ENCODE data around the gene PTGR3.

PTGR3 gene

DNA sequence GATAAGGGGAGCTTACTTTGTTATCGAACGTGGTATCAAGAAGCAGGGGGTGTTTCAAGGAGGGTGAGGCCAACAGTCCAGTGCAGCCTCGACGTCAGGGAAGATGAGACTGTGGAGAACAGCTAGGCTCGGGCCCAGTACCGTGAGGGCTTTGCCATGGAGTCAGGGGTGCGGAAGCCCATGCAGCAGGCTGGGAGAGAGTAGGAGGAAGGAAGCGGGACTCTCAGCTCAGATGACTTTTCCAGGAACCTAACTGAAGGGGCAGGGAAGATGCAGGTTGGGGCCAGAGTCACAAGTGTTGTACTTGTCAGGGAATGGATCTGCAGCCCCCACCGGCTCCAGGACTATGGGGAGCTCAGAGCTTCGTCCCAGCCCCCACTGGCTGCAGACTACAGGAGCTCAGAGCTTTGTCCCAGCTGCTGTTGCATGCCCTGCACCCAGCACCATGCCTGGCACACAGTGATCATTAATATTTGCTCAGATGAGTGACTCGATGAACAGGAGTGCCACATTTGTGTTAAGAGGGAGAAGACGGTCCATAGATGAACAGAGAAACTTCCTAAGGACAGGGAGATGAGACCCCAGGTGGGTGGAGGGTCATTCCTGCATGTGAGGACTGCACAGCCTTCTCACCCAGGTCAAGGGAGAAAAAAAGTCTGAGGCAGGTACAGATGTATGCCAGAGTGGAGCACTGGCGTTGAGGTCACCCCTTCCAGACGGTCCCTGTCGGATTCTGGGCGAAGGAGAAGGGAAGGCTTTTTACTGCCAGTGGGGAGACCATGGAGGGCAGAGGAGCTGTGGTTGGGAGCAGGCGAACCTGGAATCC is 36.4 kb downstream of the PTGR3 start:
- H3K36me3 ChIP-seq = no peaks in the 10 kb centered on the region
- H3K27me3 ChIP-seq = peaks cover 15% of the 10 kb centered on the region
- TF ChIP-seq, protein P1, sequence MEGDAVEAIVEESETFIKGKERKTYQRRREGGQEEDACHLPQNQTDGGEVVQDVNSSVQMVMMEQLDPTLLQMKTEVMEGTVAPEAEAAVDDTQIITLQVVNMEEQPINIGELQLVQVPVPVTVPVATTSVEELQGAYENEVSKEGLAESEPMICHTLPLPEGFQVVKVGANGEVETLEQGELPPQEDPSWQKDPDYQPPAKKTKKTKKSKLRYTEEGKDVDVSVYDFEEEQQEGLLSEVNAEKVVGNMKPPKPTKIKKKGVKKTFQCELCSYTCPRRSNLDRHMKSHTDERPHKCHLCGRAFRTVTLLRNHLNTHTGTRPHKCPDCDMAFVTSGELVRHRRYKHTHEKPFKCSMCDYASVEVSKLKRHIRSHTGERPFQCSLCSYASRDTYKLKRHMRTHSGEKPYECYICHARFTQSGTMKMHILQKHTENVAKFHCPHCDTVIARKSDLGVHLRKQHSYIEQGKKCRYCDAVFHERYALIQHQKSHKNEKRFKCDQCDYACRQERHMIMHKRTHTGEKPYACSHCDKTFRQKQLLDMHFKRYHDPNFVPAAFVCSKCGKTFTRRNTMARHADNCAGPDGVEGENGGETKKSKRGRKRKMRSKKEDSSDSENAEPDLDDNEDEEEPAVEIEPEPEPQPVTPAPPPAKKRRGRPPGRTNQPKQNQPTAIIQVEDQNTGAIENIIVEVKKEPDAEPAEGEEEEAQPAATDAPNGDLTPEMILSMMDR (IDR thresholded peaks at IDR 0.05) = no peak
- no peak overlapping the region for H3K4me3 ChIP-seq (ENCODE audit: low read depth in 1 of 2, low read length in 1 of 2)
- no peaks in the 10 kb centered on the region for H3K4me1 ChIP-seq (ENCODE audit: control insufficient read depth in 1 of 2, insufficient read depth in 1 of 2, low read depth in 1 of 2, low read length in 1 of 2)
- no peak overlapping the region for H3K27ac ChIP-seq
- no peaks in the 10 kb centered on the region for H3K9me3 ChIP-seq

DNA sequence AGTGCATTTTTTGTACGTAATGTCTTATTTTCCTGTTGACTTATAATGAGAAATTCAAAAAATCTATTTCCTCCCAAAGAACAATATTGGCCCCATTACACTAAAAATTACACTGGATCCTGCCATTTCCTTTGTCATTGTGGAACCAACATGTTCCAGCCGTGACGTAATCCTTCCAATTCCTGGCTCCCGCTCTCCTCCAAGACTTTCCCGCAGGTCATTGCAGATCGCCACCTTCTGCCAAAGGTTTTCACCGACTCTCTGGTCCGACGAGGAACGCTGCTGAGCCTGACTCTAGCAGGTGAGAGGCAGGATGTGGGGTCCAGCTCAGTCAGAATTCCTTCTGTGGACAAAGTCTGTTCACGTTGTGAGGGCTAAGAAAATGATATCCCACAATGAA is 38.0 kb downstream of the PTGR3 start:
- TF ChIP-seq, protein P1 (IDR thresholded peaks at IDR 0.05) = no peak
- no peak overlapping the region for H3K27ac ChIP-seq
- no peak overlapping the region for H3K4me3 ChIP-seq (ENCODE audit: low read depth in 1 of 2, low read length in 1 of 2)
- no peaks in the 10 kb centered on the region for H3K9me3 ChIP-seq
- H3K4me1 ChIP-seq (ENCODE audit: control insufficient read depth in 1 of 2, insufficient read depth in 1 of 2, low read depth in 1 of 2, low read length in 1 of 2) = no peaks in the 10 kb centered on the region
- peaks cover 15% of the 10 kb centered on the region for H3K27me3 ChIP-seq
- no peaks in the 10 kb centered on the region for H3K36me3 ChIP-seq

DNA sequence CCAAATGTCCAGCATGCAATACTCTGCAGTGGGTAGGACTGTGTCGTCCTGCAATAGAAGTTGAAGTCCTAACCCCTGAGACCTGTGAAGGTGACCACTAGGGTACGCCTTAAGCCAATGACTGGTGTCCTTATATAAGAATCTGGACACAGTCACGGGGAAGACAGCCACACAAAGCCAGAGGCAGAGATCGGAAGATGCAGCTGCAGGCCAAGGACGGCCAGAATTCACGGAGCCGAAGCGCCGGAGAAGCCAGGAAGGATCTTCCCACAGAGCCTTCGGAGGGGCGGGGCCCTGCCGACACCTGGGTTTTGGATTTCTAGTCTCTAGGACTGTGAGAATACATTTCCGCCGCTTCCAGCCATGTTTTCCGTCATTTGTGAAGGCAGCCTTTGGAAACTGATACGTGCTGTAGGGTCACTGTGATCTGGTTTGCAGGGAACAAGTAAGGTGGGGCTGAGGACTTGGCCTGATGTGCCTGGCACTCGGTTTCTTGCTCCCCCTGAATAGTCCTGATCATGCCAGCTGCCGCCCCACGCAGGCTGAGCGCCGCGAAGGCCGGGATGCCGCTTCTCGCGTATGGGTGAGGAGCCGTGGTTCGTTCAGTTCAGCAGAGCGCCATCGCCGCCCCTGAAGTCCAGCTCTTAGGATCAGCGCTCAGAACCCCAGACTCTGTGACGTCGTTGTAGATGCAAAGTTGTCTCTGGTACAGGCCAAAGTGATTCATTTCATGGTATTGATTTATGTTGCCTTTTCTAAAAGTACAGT is 38.7 kb downstream of the PTGR3 start:
- TF ChIP-seq, protein P1 (IDR thresholded peaks at IDR 0.05) = no peak
- peaks cover 15% of the 10 kb centered on the region for H3K27me3 ChIP-seq
- H3K27ac ChIP-seq = no peak overlapping the region
- H3K4me1 ChIP-seq (ENCODE audit: control insufficient read depth in 1 of 2, insufficient read depth in 1 of 2, low read depth in 1 of 2, low read length in 1 of 2) = no peaks in the 10 kb centered on the region
- no peaks in the 10 kb centered on the region for H3K9me3 ChIP-seq
- no peak overlapping the region for H3K4me3 ChIP-seq (ENCODE audit: low read depth in 1 of 2, low read length in 1 of 2)
- no peaks in the 10 kb centered on the region for H3K36me3 ChIP-seq

- Histone ChIP-seq H3K27me3 (peaks cover 15% of the 10 kb centered on the region), H3K4me1 (ENCODE audit: control insufficient read depth in 1 of 2, insufficient read depth in 1 of 2, low read depth in 1 of 2, low read length in 1 of 2) (no peaks in the 10 kb centered on the region), H3K36me3 (no peaks in the 10 kb centered on the region), H3K9me3 (no peaks in the 10 kb centered on the region), H3K27ac (no peak overlapping the region), H3K4me3 (ENCODE audit: low read depth in 1 of 2, low read length in 1 of 2) (no peak overlapping the region)
- TF ChIP-seq, protein P1 (IDR thresholded peaks at IDR 0.05) = no peak
Observed at GRCh38 chr18:75169411-75169810, 39.5 kb downstream of the PTGR3 start.

DNA sequence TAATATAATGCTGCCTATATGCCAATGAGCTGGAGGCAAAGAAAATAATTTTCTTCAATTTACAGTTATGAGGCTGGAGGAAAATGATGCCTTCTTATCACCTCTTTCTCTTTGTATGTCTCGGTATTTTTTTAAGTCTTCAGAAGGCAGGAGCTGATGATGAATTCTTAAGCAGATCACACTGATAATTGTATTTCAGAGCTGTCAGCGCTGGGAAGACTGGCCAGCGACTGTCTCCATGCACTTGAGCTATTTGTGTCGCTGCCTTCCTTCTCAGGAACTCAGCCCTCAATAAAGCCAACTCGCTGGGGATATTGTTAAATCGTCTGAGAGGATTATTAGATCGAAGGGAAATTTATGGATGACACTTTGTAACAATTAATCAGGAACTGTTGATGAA is 40.3 kb downstream of the PTGR3 start:
- Histone ChIP-seq H3K27ac (no peak overlapping the region), H3K27me3 (peaks cover 15% of the 10 kb centered on the region), H3K9me3 (no peaks in the 10 kb centered on the region), H3K36me3 (no peaks in the 10 kb centered on the region), H3K4me3 (ENCODE audit: low read depth in 1 of 2, low read length in 1 of 2) (no peak overlapping the region), H3K4me1 (ENCODE audit: control insufficient read depth in 1 of 2, insufficient read depth in 1 of 2, low read depth in 1 of 2, low read length in 1 of 2) (no peaks in the 10 kb centered on the region)
- TF ChIP-seq, protein P1 (IDR thresholded peaks at IDR 0.05) = no peak
